ENCODE results near the gene OR2S2.

GRCh38 chr9:35942286-35942685, 15.7 kb downstream of the OR2S2 start:
- TF ChIP-seq CTCF (conservative IDR thresholded peaks at IDR 0.05; ENCODE audit: low read depth, low read length) (no peak), BHLHE40 (IDR thresholded peaks at IDR 0.05; ENCODE audit: low read depth, low read length) (no peak), POLR2A (IDR thresholded peaks at IDR 0.05; ENCODE audit: low read depth, low read length) (no peak), USF2 (IDR thresholded peaks at IDR 0.05; ENCODE audit: low read depth, low read length) (no peak), CHD1 (IDR thresholded peaks at IDR 0.05; ENCODE audit: low read depth, low read length) (no peak), MXI1 (IDR thresholded peaks at IDR 0.05; ENCODE audit: borderline replicate concordance, low read depth, low read length) (no peak), RAD21 (IDR thresholded peaks at IDR 0.05; ENCODE audit: low read length) (no peak), CEBPB (IDR thresholded peaks at IDR 0.05; ENCODE audit: low read depth, low read length) (no peak), FOS (IDR thresholded peaks at IDR 0.05; ENCODE audit: low read depth, low read length) (no peak), SMC3 (IDR thresholded peaks at IDR 0.05; ENCODE audit: low read depth, low read length) (no peak)

All from IMR-90 (cell line).